ENCODE data around the gene RERE.

- TF ChIP-seq, protein P1, sequence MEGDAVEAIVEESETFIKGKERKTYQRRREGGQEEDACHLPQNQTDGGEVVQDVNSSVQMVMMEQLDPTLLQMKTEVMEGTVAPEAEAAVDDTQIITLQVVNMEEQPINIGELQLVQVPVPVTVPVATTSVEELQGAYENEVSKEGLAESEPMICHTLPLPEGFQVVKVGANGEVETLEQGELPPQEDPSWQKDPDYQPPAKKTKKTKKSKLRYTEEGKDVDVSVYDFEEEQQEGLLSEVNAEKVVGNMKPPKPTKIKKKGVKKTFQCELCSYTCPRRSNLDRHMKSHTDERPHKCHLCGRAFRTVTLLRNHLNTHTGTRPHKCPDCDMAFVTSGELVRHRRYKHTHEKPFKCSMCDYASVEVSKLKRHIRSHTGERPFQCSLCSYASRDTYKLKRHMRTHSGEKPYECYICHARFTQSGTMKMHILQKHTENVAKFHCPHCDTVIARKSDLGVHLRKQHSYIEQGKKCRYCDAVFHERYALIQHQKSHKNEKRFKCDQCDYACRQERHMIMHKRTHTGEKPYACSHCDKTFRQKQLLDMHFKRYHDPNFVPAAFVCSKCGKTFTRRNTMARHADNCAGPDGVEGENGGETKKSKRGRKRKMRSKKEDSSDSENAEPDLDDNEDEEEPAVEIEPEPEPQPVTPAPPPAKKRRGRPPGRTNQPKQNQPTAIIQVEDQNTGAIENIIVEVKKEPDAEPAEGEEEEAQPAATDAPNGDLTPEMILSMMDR (conservative IDR thresholded peaks at IDR 0.05; ENCODE audit: low read length) = no peak
- TF ChIP-seq EZH2phosphoT487 (IDR thresholded peaks at IDR 0.05; ENCODE audit: borderline replicate concordance, low read depth, low read length) = no peak
Measured at GRCh38 chr1:8856689-8857412, 39.4 kb upstream of the RERE start.

Measured in OCI-LY7 (cell line).